HG02943 (cell line): ENCODE measurements around the gene CHD1L.
"Not testable (repeated sequence)": the region's sequence is repeated elsewhere in the genome, so short reads cannot be mapped to it uniquely, and the experiment has no call there.

Source experiments
- ATAC-seq: cut with Tn5 transposase; IDR thresholded peaks from one replicate; pipeline ENCODE4 v1.9.1; 2021; ENCODE audit warnings: mild to moderate bottlenecking, low read depth, moderate library complexity; ENCODE audit not compliant: unreplicated experiment

CHD1L gene

GRCh38 chr1:147264158-147264768, 21.8 kb downstream of the CHD1L start:
- ATAC-seq = no peak

DNA sequence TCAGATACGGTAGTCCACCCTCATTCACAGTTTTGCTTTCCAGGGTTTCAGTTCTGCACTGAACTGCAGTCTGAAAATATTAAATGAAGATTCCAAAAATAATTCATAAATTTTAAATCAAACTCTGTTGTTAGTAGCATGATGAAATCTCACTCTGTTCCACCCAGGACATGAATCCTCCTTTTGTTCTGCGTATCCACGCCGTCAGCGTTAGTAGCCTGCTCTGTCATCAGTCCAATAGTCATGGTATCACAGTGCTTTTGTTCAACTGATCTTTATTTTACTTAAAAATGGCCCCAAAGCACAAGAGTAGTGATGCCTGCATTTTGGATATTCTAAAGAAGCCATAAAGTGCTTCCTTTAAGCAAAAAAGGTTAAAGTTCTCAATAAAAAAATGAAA, 23.9 kb downstream of the CHD1L start:
- no peak for ATAC-seq

GRCh38 chr1:147267711-147268110, 25.2 kb downstream of the CHD1L start:
- no peak for ATAC-seq

- ATAC-seq = no peak
These were observed 28.2 kb downstream of the CHD1L start for GRCh38 chr1:147270721-147271120.

DNA sequence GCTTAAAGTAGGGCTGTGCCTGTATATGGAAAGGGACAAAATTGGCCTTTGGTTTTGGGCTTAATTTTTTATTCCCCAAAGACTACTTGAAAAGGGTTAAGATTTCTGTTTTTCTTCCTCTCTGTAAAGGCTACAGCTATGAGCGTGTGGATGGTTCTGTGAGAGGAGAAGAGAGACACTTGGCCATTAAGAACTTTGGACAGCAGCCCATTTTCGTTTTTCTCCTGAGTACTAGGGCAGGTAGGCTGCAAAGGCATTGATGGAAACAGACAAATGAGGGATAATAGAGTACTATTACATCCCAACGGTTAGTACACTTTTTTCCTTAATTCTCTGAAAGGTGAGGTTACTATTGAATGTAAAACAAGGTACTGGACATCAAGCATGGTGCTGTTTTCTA, 29.6 kb downstream of the CHD1L start:
- no peak for ATAC-seq

- ATAC-seq = no peak
These were observed 31.2 kb downstream of the CHD1L start for GRCh38 chr1:147273409-147274336.

GRCh38 chr1:147281950-147282349, 39.5 kb downstream of the CHD1L start:
- no peak for ATAC-seq

GRCh38 chr1:147283011-147283410, 40.5 kb downstream of the CHD1L start:
- ATAC-seq = no peak

- no peak for ATAC-seq
These were observed 44.8 kb downstream of the CHD1L start for GRCh38 chr1:147287133-147287865.

GRCh38 chr1:147292012-147292411, 49.5 kb downstream of the CHD1L start:
- ATAC-seq = no peak

DNA sequence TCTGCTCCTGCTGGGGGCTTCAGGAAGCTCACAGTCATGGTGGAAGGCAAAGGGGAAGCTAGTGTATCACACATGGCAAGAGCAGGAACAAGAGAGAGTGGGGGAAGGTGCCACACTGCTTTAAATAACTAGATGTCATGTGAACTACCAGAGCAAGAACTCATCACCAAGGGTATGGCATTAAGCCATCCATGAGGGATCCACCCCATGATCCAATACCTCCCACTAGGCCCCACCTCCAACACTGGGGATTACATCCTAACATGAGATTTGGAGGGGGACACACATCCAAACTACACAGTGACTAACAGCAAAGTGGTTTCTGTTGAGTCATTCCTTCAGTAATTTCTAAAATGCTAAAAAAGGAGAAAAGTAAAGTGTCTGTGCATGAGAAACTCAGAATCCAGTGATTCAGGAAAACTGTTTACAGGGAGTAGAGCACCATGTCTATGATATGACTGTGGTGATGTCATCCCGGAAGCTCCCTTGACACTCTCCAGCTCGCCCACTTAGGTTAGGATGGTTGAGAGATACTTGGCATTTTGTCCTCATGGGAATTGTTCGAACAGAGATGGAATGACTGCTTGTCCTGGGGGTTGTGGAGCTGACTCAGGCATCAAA, 50.3 kb downstream of the CHD1L start:
- no peak for ATAC-seq

DNA sequence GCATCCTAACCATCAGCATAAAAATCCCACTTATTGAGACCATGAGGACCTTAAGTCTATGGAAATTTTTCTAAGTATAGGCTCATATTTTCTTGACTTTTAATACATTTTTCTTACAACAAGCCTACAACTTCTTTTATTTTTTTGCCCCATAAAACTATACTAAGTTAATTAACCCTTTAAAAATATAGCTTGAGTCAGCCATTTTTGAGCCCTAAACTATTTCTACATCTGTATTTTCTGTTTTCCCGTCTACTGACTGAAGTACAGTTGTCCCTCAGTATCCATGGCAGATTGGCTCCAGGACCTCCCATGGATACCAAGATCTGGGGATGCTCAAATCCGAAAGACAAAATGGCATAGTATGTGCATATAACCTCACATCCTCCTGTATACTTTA, 55.0 kb downstream of the CHD1L start:
- ATAC-seq = no peak

GRCh38 chr1:147305803-147306202, 63.3 kb downstream of the CHD1L start:
- not testable (repeated sequence) for ATAC-seq

DNA sequence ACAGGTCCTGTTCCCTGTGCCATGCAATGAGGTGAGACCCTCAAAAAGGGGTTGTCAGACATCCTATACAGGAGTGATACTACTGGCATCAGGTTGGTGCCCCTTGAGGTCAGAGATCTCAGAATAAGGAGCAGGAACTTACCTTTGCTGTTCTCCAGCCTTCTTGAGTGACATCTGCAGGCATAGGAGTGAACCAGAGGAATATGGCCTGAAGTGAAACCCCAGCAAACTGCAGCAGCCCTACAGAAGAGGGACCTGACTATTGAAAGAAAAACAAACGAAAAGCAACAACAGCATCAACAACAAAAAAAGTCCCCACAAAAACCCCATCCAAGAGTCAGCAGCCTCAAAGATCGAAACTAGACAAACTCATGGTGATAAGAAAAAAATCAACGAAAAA, 74.5 kb downstream of the CHD1L start:
- no peak for ATAC-seq

GRCh38 chr1:147326933-147327687, 84.6 kb downstream of the CHD1L start:
- ATAC-seq = not testable (repeated sequence)

DNA sequence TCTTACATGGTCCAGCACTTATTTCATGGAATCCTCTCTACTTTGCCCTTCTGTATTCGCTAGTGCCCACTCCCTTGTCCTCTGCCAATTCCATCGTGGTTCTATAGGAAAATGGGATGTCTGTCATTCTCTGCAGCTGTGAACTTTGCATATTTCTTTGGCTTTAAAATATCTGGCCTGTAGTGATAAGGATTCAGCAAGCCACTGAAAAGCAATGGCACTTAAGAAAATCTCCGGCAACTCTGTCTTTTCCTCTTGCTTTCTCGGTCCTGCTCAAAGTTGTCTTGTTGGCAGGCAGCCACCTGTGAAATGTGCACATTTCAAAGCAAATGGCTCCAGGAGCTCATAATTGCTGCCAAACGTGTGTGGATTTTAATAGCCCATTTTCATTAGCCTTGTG, 91.8 kb downstream of the CHD1L start:
- ATAC-seq = no peak

- ATAC-seq = no peak
These were observed 93.8 kb downstream of the CHD1L start for GRCh38 chr1:147336291-147336690.

- ATAC-seq = no peak
These were observed 94.7 kb downstream of the CHD1L start for GRCh38 chr1:147337040-147337630.

- no peak for ATAC-seq
These were observed 96.1 kb downstream of the CHD1L start for GRCh38 chr1:147338571-147338970.

GRCh38 chr1:147341246-147341645, 98.8 kb downstream of the CHD1L start:
- no peak for ATAC-seq
